Measurements from ENCODE around the gene ERCC8. TPM values are rescaled to one million over a fixed set of nuclear protein-coding genes. Genes with fewer than 3 reads are reported as not detected.

ERCC8 gene
- total RNA-seq, 1 donor from 2014 or later, result 30.4 TPM

DNA sequence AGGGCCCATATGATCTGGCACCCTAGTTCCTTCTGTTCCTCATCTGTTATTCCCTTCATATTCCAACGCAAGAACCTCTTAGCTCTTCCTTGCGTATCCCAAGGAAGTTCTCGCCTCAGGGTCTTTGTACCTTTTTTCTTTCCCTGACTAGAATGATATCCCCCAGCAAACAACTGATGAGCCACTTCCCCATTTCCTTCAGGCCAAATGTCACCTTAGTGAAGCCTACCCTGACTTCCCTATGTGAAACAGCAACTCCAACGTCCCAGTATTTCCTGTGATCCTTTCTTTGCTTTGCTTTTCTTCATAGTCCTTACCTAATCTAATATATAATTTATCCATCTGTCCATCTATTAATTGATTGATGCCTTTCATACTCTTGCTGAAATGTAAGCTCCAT is 47.9 kb downstream of the ERCC8 start:
- no peak overlapping the region for H3K4me3 ChIP-seq (ENCODE audit: low read depth, low read length)
- no peaks in the 10 kb centered on the region for H3K27me3 ChIP-seq (ENCODE audit: control insufficient read depth, insufficient read depth, low read length)
- H3K36me3 ChIP-seq (ENCODE audit: control insufficient read depth, insufficient read depth, low read length), result peaks cover 1% of the 10 kb centered on the region
- TF ChIP-seq CTCF (IDR thresholded peaks at IDR 0.05; ENCODE audit: insufficient read depth, low read length, poor library complexity, severe bottlenecking), result no peak
- no peak for DNase-seq (ENCODE audit: low read depth)

- H3K36me3 ChIP-seq (ENCODE audit: control insufficient read depth, insufficient read depth, low read length), result peaks cover 1% of the 10 kb centered on the region
- TF ChIP-seq CTCF (IDR thresholded peaks at IDR 0.05; ENCODE audit: insufficient read depth, low read length, poor library complexity, severe bottlenecking), result no peak
- H3K4me3 ChIP-seq (ENCODE audit: low read depth, low read length), result no peak overlapping the region
- no peak for DNase-seq (ENCODE audit: low read depth)
- H3K27me3 ChIP-seq (ENCODE audit: control insufficient read depth, insufficient read depth, low read length), result no peaks in the 10 kb centered on the region
Observed at GRCh38 chr5:60893521-60893920, 51.3 kb downstream of the ERCC8 start.

DNA sequence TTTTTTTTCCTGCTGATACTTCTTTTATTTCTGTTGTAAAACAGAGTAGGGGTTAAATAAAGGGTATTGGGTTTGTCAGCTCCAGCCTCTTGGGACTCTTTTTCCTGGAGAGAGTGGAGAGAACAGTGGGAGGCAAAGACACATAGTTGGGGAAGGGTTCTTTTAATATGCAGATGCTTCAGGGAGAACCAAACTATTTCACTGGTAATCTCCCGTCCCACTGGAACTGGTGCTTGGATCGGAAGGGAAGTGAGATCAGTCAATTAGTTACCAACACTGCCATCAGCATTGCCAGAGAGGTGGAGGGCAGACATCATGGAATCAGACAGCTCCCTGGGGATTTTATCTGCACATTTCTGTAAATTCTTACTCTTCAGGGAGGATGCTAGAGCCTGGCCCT is 53.2 kb downstream of the ERCC8 start:
- H3K36me3 ChIP-seq (ENCODE audit: control insufficient read depth, insufficient read depth, low read length), result no peaks in the 10 kb centered on the region
- H3K27me3 ChIP-seq (ENCODE audit: control insufficient read depth, insufficient read depth, low read length), result no peaks in the 10 kb centered on the region
- no peak for DNase-seq (ENCODE audit: low read depth)
- no peak for TF ChIP-seq CTCF (IDR thresholded peaks at IDR 0.05; ENCODE audit: insufficient read depth, low read length, poor library complexity, severe bottlenecking)
- H3K4me3 ChIP-seq (ENCODE audit: low read depth, low read length), result no peak overlapping the region

GRCh38 chr5:60888359-60889061 is 56.4 kb downstream of the ERCC8 start:
- no peaks in the 10 kb centered on the region for H3K27me3 ChIP-seq (ENCODE audit: control insufficient read depth, insufficient read depth, low read length)
- H3K4me3 ChIP-seq (ENCODE audit: low read depth, low read length), result no peak overlapping the region
- TF ChIP-seq CTCF (IDR thresholded peaks at IDR 0.05; ENCODE audit: insufficient read depth, low read length, poor library complexity, severe bottlenecking), result no peak
- no peaks in the 10 kb centered on the region for H3K36me3 ChIP-seq (ENCODE audit: control insufficient read depth, insufficient read depth, low read length)
- no peak for DNase-seq (ENCODE audit: low read depth)

GRCh38 chr5:60887746-60888145 is 57.1 kb downstream of the ERCC8 start:
- DNase-seq (ENCODE audit: low read depth), result no peak
- Histone ChIP-seq H3K36me3 (ENCODE audit: control insufficient read depth, insufficient read depth, low read length) (no peaks in the 10 kb centered on the region), H3K27me3 (ENCODE audit: control insufficient read depth, insufficient read depth, low read length) (no peaks in the 10 kb centered on the region), H3K4me3 (ENCODE audit: low read depth, low read length) (no peak overlapping the region)
- TF ChIP-seq CTCF (IDR thresholded peaks at IDR 0.05; ENCODE audit: insufficient read depth, low read length, poor library complexity, severe bottlenecking), result no peak

DNA sequence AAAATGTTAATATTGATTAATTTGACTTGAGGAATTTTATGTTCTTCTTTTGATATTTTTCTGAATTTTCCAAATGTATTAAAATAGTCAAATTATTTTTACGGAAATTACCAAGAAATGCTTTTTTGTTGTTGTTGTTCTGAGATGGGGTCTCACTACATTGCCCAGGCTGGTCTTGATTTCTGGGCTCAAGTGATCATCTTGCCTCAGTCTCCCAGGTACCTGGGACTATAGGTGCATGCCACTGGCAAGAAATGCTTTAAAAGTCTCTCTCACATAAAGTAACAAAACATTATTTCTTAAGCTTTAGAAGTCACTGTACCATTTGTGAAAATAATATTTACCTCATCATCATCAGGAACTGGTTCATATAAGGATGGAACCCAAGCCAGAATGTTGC is 57.8 kb downstream of the ERCC8 start:
- no peak overlapping the region for H3K4me3 ChIP-seq (ENCODE audit: low read depth, low read length)
- no peak for TF ChIP-seq CTCF (IDR thresholded peaks at IDR 0.05; ENCODE audit: insufficient read depth, low read length, poor library complexity, severe bottlenecking)
- no peaks in the 10 kb centered on the region for H3K27me3 ChIP-seq (ENCODE audit: control insufficient read depth, insufficient read depth, low read length)
- no peak for DNase-seq (ENCODE audit: low read depth)
- no peaks in the 10 kb centered on the region for H3K36me3 ChIP-seq (ENCODE audit: control insufficient read depth, insufficient read depth, low read length)

Data from kidney epithelial cell (primary cell).